ENCODE data around the gene ELFN1.

The ELFN1 gene

GRCh38 chr7:1673581-1674118 lies 3.6 kb downstream of the ELFN1 start:
- no peak overlapping the region for H3K27ac ChIP-seq (ENCODE audit: low read length)
- H3K9me3 ChIP-seq (ENCODE audit: insufficient read depth, low read depth, low read length), result no peaks in the 10 kb centered on the region
- H3K36me3 ChIP-seq (ENCODE audit: insufficient read depth, low read depth, low read length), result no peaks in the 10 kb centered on the region
- H3K4me1 ChIP-seq (ENCODE audit: insufficient read depth, low read length), result peaks cover 3% of the 10 kb centered on the region; the same call in 1 of the 2 replicates
- H3K4me3 ChIP-seq (ENCODE audit: low read length), result no peak overlapping the region
- peaks cover 37% of the 10 kb centered on the region for H3K27me3 ChIP-seq (ENCODE audit: insufficient read depth, low read length)
- no peak overlapping the region for H3K9ac ChIP-seq (ENCODE audit: low read depth, low read length)

GRCh38 chr7:1674161-1675035 lies 4.3 kb downstream of the ELFN1 start:
- no peak overlapping the region for H3K4me3 ChIP-seq (ENCODE audit: low read length)
- no peaks in the 10 kb centered on the region for H3K36me3 ChIP-seq (ENCODE audit: insufficient read depth, low read depth, low read length)
- H3K27ac ChIP-seq (ENCODE audit: low read length), result no peak overlapping the region
- H3K27me3 ChIP-seq (ENCODE audit: insufficient read depth, low read length), result peaks cover 30% of the 10 kb centered on the region
- H3K4me1 ChIP-seq (ENCODE audit: insufficient read depth, low read length), result no peaks in the 10 kb centered on the region
- no peak overlapping the region for H3K9ac ChIP-seq (ENCODE audit: low read depth, low read length)
- H3K9me3 ChIP-seq (ENCODE audit: insufficient read depth, low read depth, low read length), result no peaks in the 10 kb centered on the region

GRCh38 chr7:1675036-1675671 lies 5.1 kb downstream of the ELFN1 start:
- Histone ChIP-seq H3K9ac (ENCODE audit: low read depth, low read length) (no peak overlapping the region), H3K4me3 (ENCODE audit: low read length) (no peak overlapping the region), H3K36me3 (ENCODE audit: insufficient read depth, low read depth, low read length) (no peaks in the 10 kb centered on the region), H3K4me1 (ENCODE audit: insufficient read depth, low read length) (no peaks in the 10 kb centered on the region), H3K9me3 (ENCODE audit: insufficient read depth, low read depth, low read length) (no peaks in the 10 kb centered on the region), H3K27me3 (ENCODE audit: insufficient read depth, low read length) (peaks cover 27% of the 10 kb centered on the region), H3K27ac (ENCODE audit: low read length) (no peak overlapping the region)

- H3K9ac ChIP-seq (ENCODE audit: low read depth, low read length), result no peak overlapping the region
- H3K27me3 ChIP-seq (ENCODE audit: insufficient read depth, low read length), result peaks cover 19% of the 10 kb centered on the region
- H3K36me3 ChIP-seq (ENCODE audit: insufficient read depth, low read depth, low read length), result no peaks in the 10 kb centered on the region
Measured at GRCh38 chr7:1675673-1676549, 5.8 kb downstream of the ELFN1 start.

GRCh38 chr7:1676550-1677078 lies 6.5 kb downstream of the ELFN1 start:
- Histone ChIP-seq H3K9ac (ENCODE audit: low read depth, low read length) (no peak overlapping the region), H3K9me3 (ENCODE audit: insufficient read depth, low read depth, low read length) (no peaks in the 10 kb centered on the region)

More at GRCh38 chr7:1675673-1676549, 5.8 kb downstream of the ELFN1 start:
- Histone ChIP-seq H3K9me3 (ENCODE audit: insufficient read depth, low read depth, low read length) (no peaks in the 10 kb centered on the region), H3K27ac (ENCODE audit: low read length) (no peak overlapping the region), H3K4me1 (ENCODE audit: insufficient read depth, low read length) (no peaks in the 10 kb centered on the region), H3K4me3 (ENCODE audit: low read length) (no peak overlapping the region)

GRCh38 chr7:1677206-1678080 lies 7.4 kb downstream of the ELFN1 start:
- H3K27me3 ChIP-seq (ENCODE audit: insufficient read depth, low read length), result peaks cover 4% of the 10 kb centered on the region; the same call in 1 of the 2 replicates
- no peak overlapping the region for H3K4me3 ChIP-seq (ENCODE audit: low read length)
- no peaks in the 10 kb centered on the region for H3K9me3 ChIP-seq (ENCODE audit: insufficient read depth, low read depth, low read length)
- no peak overlapping the region for H3K27ac ChIP-seq (ENCODE audit: low read length)
- H3K4me1 ChIP-seq (ENCODE audit: insufficient read depth, low read length), result no peaks in the 10 kb centered on the region
- no peak overlapping the region for H3K9ac ChIP-seq (ENCODE audit: low read depth, low read length)
- H3K36me3 ChIP-seq (ENCODE audit: insufficient read depth, low read depth, low read length), result no peaks in the 10 kb centered on the region

More at GRCh38 chr7:1676550-1677078, 6.5 kb downstream of the ELFN1 start:
- Histone ChIP-seq H3K4me3 (ENCODE audit: low read length) (no peak overlapping the region), H3K27ac (ENCODE audit: low read length) (no peak overlapping the region), H3K27me3 (ENCODE audit: insufficient read depth, low read length) (peaks cover 12% of the 10 kb centered on the region), H3K36me3 (ENCODE audit: insufficient read depth, low read depth, low read length) (no peaks in the 10 kb centered on the region), H3K4me1 (ENCODE audit: insufficient read depth, low read length) (no peaks in the 10 kb centered on the region)

GRCh38 chr7:1678081-1678543 lies 8.0 kb downstream of the ELFN1 start:
- peaks cover under 1% of the 10 kb centered on the region; the same call in 1 of the 2 replicates for H3K9me3 ChIP-seq (ENCODE audit: insufficient read depth, low read depth, low read length)
- H3K27ac ChIP-seq (ENCODE audit: low read length), result no peak overlapping the region
- H3K4me1 ChIP-seq (ENCODE audit: insufficient read depth, low read length), result no peaks in the 10 kb centered on the region
- H3K27me3 ChIP-seq (ENCODE audit: insufficient read depth, low read length), result no peaks in the 10 kb centered on the region; the same call in 1 of the 2 replicates
- H3K9ac ChIP-seq (ENCODE audit: low read depth, low read length), result no peak overlapping the region
- H3K36me3 ChIP-seq (ENCODE audit: insufficient read depth, low read depth, low read length), result no peaks in the 10 kb centered on the region
- no peak overlapping the region for H3K4me3 ChIP-seq (ENCODE audit: low read length)

GRCh38 chr7:1678571-1679325 lies 8.7 kb downstream of the ELFN1 start:
- no peak overlapping the region for H3K9ac ChIP-seq (ENCODE audit: low read depth, low read length)
- H3K4me3 ChIP-seq (ENCODE audit: low read length), result no peak overlapping the region
- no peaks in the 10 kb centered on the region for H3K4me1 ChIP-seq (ENCODE audit: insufficient read depth, low read length)
- no peaks in the 10 kb centered on the region; the same call in 1 of the 2 replicates for H3K27me3 ChIP-seq (ENCODE audit: insufficient read depth, low read length)
- peaks cover 5% of the 10 kb centered on the region; the same call in 1 of the 2 replicates for H3K9me3 ChIP-seq (ENCODE audit: insufficient read depth, low read depth, low read length)
- H3K27ac ChIP-seq (ENCODE audit: low read length), result no peak overlapping the region
- H3K36me3 ChIP-seq (ENCODE audit: insufficient read depth, low read depth, low read length), result no peaks in the 10 kb centered on the region

- H3K27me3 ChIP-seq (ENCODE audit: insufficient read depth, low read length), result no peaks in the 10 kb centered on the region
- H3K9ac ChIP-seq (ENCODE audit: low read depth, low read length), result no peak overlapping the region
- H3K4me1 ChIP-seq (ENCODE audit: insufficient read depth, low read length), result no peaks in the 10 kb centered on the region
- H3K4me3 ChIP-seq (ENCODE audit: low read length), result no peak overlapping the region
- no peaks in the 10 kb centered on the region for H3K36me3 ChIP-seq (ENCODE audit: insufficient read depth, low read depth, low read length)
- peaks cover 11% of the 10 kb centered on the region; the same call in 1 of the 2 replicates for H3K9me3 ChIP-seq (ENCODE audit: insufficient read depth, low read depth, low read length)
- no peak overlapping the region for H3K27ac ChIP-seq (ENCODE audit: low read length)
Measured at GRCh38 chr7:1679326-1679965, 9.4 kb downstream of the ELFN1 start.

Data from iPS-20b (cell line).